GM10248 (cell line): ENCODE results near the gene CARNS1.

Experiments used
- CTCF ChIA-PET: fragments of 300-600 bp; sonication (Branson Sonifier 250); formaldehyde crosslinking; extraction: SDS; loops from one replicate; lab custom pipeline; 2021; ENCODE audit warnings: antibody characterized with exemption; lab: Yijun Ruan, JAX
- POLR2A ChIA-PET: fragments of 350-650 bp; sonication (Branson Sonifier 250); formaldehyde crosslinking; extraction: SDS; loops from one replicate; lab custom pipeline; 2020; ENCODE audit warnings: antibody characterized with exemption; lab: Yijun Ruan, JAX
- DNase-seq: peaks from one replicate; pipeline ENCODE4 v3.0.0; 2012; ENCODE audit errors: extremely low spot score
- CTCF ChIP-seq: IDR thresholded peaks from 2 replicates; pipeline ENCODE4 v1.5.1; 2012; ENCODE audit warnings: mild to moderate bottlenecking, low read depth; ENCODE audit errors: extremely low read depth, missing control alignments, control extremely low read depth

CARNS1 gene

GRCh38 chr11:67441731-67442351 is 26.4 kb downstream of the CARNS1 start:
- ChIA-PET CTCF (interaction anchor here (0.7 to 1.4 kb wide), 3 partner anchors 13 to 40 kb away, joined by 3 to 4 read pairs (median 3); partner anchors contain the start of genes PPP1CA, RPS6KB2 and TMEM134), POLR2A (interaction anchor here (0.8 kb wide), 1 partner anchor 10 kb away, joined by 3 read pairs; no protein-coding TSS in a partner anchor)
- DNase-seq: no peak
- no peak for TF ChIP-seq CTCF

- TF ChIP-seq CTCF: no peak
- no peak for DNase-seq
- ChIA-PET CTCF (interaction anchor here (1.0 to 1.2 kb wide), 2 partner anchors 41 to 89 kb away, joined by 3 read pairs; partner anchors contain the start of genes POLD4 and PPP1CA), POLR2A (interaction anchor here (0.6 kb wide), 3 partner anchors 9 to 63 kb away, joined by 3 to 4 read pairs (median 3); partner anchors contain the start of gene PITPNM1)
Observed at GRCh38 chr11:67442504-67443404, 27.3 kb downstream of the CARNS1 start.

- ChIA-PET POLR2A (no interaction called here), CTCF (interaction anchor here (0.9 to 1.3 kb wide), 3 partner anchors 9 to 23 kb away, joined by 3 read pairs; partner anchors contain the start of gene CABP4)
Observed at GRCh38 chr11:67445515-67445914, 30.0 kb downstream of the CARNS1 start.

GRCh38 chr11:67448220-67448609 is 32.7 kb downstream of the CARNS1 start:
- TF ChIP-seq CTCF: no peak
- POLR2A ChIA-PET: interaction anchor here (0.7 kb wide), 1 partner anchor 53 kb away, joined by 3 read pairs; no protein-coding TSS in a partner anchor
- CTCF ChIA-PET: interaction anchor here (1.2 to 1.7 kb wide), 3 partner anchors 10 to 47 kb away, joined by 3 to 5 read pairs (median 4); partner anchors contain the start of gene PPP1CA

More at GRCh38 chr11:67445515-67445914, 30.0 kb downstream of the CARNS1 start:
- no peak for DNase-seq
- TF ChIP-seq CTCF: no peak

GRCh38 chr11:67449116-67449844 is 33.8 kb downstream of the CARNS1 start:
- CTCF ChIA-PET: interaction anchor here (1.1 to 1.9 kb wide), 5 partner anchors 10 to 66 kb away, joined by 3 to 8 read pairs (median 4); partner anchors contain the start of genes PPP1CA and PTPRCAP
- no peak for DNase-seq
- POLR2A ChIA-PET: interaction anchor here (0.7 to 1.1 kb wide), 3 partner anchors 9 to 181 kb away, joined by 3 to 4 read pairs (median 4); no protein-coding TSS in a partner anchor
- TF ChIP-seq CTCF: no peak

More at GRCh38 chr11:67448220-67448609, 32.7 kb downstream of the CARNS1 start:
- no peak for DNase-seq
